ENCODE measurements around the gene FGF6. TPM values are rescaled to one million over a fixed set of nuclear protein-coding genes. Genes with fewer than 3 reads are reported as not detected.

FGF6 gene
- total RNA-seq (not detected), polyA plus RNA-seq (not detected)

- Histone ChIP-seq H3K4me3 (ENCODE audit: low read depth in 1 of 3, low read length in 3 of 3) (no peak within 1 kb of the TSS), H3K36me3 (ENCODE audit: control insufficient read depth in 4 of 4, insufficient read depth in 3 of 4, low read depth in 1 of 4, low read length in 3 of 4) (no peaks in the 10 kb centered on the region), H3K27ac (ENCODE audit: low read depth in 1 of 2, low read length in 2 of 2) (no peak within 1 kb of the TSS), H3K9ac (ENCODE audit: low read depth in 1 of 2, low read length in 2 of 2) (no peak within 1 kb of the TSS), H3K4me1 (ENCODE audit: control insufficient read depth in 4 of 4, insufficient read depth in 4 of 4, low read length in 3 of 4) (no peaks in the 10 kb centered on the region), H3K27me3 (ENCODE audit: control insufficient read depth in 4 of 4, insufficient read depth in 4 of 4, low read length in 3 of 4) (peaks cover 0 to 5% (median 0%) of the 10 kb centered on the region in 4 donors), H3K9me3 (ENCODE audit: control insufficient read depth in 4 of 4, low read length in 3 of 4) (no peaks in the 10 kb centered on the region)
- TF ChIP-seq, protein P1, sequence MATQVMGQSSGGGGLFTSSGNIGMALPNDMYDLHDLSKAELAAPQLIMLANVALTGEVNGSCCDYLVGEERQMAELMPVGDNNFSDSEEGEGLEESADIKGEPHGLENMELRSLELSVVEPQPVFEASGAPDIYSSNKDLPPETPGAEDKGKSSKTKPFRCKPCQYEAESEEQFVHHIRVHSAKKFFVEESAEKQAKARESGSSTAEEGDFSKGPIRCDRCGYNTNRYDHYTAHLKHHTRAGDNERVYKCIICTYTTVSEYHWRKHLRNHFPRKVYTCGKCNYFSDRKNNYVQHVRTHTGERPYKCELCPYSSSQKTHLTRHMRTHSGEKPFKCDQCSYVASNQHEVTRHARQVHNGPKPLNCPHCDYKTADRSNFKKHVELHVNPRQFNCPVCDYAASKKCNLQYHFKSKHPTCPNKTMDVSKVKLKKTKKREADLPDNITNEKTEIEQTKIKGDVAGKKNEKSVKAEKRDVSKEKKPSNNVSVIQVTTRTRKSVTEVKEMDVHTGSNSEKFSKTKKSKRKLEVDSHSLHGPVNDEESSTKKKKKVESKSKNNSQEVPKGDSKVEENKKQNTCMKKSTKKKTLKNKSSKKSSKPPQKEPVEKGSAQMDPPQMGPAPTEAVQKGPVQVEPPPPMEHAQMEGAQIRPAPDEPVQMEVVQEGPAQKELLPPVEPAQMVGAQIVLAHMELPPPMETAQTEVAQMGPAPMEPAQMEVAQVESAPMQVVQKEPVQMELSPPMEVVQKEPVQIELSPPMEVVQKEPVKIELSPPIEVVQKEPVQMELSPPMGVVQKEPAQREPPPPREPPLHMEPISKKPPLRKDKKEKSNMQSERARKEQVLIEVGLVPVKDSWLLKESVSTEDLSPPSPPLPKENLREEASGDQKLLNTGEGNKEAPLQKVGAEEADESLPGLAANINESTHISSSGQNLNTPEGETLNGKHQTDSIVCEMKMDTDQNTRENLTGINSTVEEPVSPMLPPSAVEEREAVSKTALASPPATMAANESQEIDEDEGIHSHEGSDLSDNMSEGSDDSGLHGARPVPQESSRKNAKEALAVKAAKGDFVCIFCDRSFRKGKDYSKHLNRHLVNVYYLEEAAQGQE (IDR thresholded peaks at IDR 0.05) = no peak
- TF ChIP-seq YY1 (IDR thresholded peaks at IDR 0.05) (no peak), JUND (IDR thresholded peaks at IDR 0.05) (no peak), GABPA (IDR thresholded peaks at IDR 0.05 in 1 of 2, conservative IDR thresholded peaks at IDR 0.05 in 1 of 2) (no peak), SP1 (IDR thresholded peaks at IDR 0.05) (no peak), EGR1 (IDR thresholded peaks at IDR 0.05; ENCODE audit: low read depth in 2 of 2) (no peak), NR2F2 (IDR thresholded peaks at IDR 0.05) (no peak), FOXA2 (IDR thresholded peaks at IDR 0.05) (no peak), RXRA (IDR thresholded peaks at IDR 0.05) (no peak), FOXA1 (IDR thresholded peaks at IDR 0.05) (no peak), ZBTB33 (IDR thresholded peaks at IDR 0.05) (no peak), TAF1 (conservative IDR thresholded peaks at IDR 0.05) (no peak), CTCF (IDR thresholded peaks at IDR 0.05; ENCODE audit: low read depth, low read length, missing input control) (no peak), HNF4G (IDR thresholded peaks at IDR 0.05) (no peak), HNF4A (conservative IDR thresholded peaks at IDR 0.05) (no peak)
- TF ChIP-seq, protein P2, sequence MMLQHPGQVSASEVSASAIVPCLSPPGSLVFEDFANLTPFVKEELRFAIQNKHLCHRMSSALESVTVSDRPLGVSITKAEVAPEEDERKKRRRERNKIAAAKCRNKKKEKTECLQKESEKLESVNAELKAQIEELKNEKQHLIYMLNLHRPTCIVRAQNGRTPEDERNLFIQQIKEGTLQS (IDR thresholded peaks at IDR 0.05) = no peak
- DNase-seq (ENCODE audit: low spot score) = no peak
- 86% methylated on average over 42 of the region's 42 CpGs for WGBS
Measured at GRCh38 chr12:4445156-4446101, at the start of gene FGF6. Gene FGF6, minus strand, starts transcription at chr12:4445815. Its CDS starts 245 bp downstream, at chr12:4445570.

Data from liver (tissue), 9 donors.